GM19240 (cell line): ENCODE data around the gene ATF6.
A peak's percentile ranks its signal among the peaks of the same experiment; 100 is the strongest.
"Not testable (repeated sequence)": the region's sequence is repeated elsewhere in the genome, so short reads cannot be mapped to it uniquely, and the experiment has no call there.

Experiments used
- DNase-seq: peaks from one replicate; pipeline ENCODE4 v3.0.0; 2011; ENCODE audit warnings: low spot score; ENCODE audit not compliant: insufficient read length

The ATF6 gene, protein sequence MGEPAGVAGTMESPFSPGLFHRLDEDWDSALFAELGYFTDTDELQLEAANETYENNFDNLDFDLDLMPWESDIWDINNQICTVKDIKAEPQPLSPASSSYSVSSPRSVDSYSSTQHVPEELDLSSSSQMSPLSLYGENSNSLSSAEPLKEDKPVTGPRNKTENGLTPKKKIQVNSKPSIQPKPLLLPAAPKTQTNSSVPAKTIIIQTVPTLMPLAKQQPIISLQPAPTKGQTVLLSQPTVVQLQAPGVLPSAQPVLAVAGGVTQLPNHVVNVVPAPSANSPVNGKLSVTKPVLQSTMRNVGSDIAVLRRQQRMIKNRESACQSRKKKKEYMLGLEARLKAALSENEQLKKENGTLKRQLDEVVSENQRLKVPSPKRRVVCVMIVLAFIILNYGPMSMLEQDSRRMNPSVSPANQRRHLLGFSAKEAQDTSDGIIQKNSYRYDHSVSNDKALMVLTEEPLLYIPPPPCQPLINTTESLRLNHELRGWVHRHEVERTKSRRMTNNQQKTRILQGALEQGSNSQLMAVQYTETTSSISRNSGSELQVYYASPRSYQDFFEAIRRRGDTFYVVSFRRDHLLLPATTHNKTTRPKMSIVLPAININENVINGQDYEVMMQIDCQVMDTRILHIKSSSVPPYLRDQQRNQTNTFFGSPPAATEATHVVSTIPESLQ

DNA sequence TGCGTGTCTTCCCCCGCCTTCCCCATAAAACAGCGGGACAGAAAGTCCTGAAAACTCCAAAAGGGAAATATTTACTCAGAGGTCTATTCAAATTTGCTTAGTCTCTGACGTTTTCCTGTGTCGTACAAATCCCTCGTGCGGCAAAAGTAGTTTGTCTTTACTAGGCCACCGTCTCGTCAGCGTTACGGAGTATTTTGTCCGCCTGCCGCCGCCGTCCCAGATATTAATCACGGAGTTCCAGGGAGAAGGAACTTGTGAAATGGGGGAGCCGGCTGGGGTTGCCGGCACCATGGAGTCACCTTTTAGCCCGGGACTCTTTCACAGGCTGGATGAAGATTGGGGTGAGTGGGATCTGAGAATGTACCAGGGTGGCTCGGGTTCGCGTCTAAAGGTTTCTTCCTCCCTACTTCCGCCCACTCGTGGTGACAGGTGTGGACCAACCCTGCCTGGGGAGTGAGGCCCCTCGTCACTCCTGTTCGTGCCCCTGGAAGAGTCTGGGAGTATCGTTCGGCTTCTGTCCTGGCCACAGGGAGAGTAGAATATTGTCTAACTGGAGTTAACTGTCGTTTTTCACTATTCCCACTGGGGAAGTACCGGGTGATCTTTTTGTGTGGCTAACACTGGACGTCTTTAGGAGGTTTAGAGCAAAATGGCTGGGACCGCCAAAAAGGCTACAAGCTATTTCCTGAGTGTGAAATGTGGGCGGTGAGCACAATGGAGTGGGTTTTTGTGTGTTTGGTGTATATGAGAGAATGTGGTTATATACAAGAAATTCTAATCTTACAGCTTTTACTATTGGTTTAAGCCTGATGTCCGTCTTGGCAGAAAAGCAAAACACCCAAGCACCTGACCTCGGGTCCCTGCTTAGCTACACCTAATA, at the start of gene ATF6:
ATF6 (plus strand) TSS at position 219 of the 880 bp plus-strand sequence; CDS start at position 260, 41 bp downstream.
- peak; percentile 29 for DNase-seq

DNA sequence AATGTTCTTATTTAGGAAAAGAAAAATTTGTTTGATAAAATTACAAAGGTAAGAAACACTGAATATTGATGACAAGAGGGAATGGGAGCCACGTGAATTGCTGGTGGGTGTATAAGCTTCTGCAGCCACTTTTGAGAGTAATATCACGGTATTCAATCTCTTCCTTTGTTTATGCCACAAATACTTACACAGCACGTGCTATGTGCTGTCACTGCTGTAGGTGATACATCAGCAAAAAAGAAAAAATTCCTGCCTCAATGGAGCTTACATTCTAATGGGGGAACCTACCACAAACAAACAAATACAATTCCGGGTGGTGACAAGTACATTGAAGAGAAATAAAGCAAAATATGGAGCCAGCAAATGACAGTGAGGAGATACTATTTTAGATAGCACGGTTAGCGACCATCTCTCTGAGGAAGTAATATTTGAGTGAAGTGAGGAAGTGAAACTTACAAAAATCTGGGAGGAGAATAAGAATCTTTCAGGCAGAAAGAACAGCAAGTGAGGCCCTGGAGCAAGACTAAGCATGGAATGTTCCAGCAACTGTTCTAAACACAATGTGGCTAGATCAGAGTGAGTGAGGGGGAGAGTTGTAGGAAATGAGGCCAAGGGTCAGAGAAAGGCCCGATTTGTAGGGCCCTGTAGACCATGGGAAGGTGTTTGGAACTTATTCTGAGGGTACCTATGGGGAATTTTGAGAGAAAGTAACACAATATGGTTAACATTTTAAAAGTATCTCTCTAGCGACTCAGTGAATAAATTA, 47.4 kb upstream of the ATF6 start:
- no peak for DNase-seq

DNA sequence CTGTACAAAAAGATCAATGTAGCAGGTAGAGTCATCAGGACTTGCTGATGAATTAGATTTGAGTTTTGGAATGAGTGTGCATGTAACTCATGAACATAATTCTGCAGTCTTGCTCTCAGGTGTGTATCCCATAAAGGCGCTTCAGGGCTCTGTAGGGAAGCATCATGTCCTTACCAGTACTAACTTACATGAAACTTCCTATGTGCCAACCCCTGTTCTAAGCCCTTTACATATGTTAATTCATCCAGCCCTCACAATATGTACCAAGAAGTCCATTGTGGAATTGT, 46.9 kb upstream of the ATF6 start:
- no peak for DNase-seq

DNA sequence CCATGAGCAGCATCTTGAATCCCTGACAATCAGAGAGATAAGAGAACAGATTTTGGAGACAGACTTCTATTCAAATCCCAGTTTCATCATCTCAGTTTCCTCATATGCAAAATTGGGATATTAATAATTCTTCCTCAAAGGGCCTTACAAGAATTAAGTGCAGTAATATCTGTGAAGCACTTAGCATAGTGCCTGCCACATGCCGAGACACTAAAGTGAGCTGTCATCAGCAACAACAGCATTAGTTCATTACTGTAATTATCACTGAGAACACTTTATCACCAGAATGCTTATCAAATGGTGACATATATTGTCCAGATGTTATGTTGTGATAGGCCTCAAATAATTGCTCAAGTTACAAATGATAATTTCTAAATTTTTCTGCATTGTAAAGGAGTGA, 45.7 kb upstream of the ATF6 start:
- DNase-seq, result no peak

DNA sequence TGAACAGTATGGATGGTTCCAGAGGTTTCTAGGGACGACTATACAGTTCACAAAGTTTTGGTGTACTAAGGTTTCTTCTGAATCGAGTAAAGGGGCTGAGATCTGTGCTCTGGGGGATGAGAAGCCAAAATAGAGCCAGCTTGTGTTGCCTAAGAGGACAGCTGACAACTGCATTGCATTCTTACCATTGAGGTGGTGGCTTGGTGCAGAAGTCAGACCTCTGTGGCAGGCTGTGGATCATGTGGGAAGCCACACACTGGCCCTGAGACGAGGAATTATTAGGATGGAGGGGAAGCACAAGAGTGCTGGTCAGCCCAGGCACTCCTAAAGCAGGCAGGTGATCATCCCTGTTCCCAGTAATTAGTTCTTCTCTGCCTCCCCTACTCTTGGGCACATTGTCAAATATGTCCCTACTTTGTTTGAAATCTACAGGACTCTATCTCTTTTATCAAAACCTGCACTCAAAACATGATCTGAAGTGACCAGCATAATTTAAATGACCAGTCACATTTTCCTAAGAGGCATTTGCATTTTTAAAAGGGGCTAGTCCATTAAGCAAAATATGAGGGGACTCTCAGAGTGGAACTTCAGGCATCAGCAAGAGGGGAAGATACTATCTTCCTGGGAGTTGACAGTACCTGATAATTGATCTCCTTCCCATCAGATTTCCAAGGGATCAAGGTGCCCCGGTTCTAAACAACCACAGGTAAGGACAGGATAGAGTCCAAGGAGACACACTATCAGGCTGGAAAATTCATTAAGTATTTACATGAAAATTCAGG, 45.0 kb upstream of the ATF6 start, which contains the start of gene FCRLB:
FCRLB (plus strand) TSS at position 589 of the 782 bp plus-strand sequence. CDS start 1,129 bp downstream, outside the sequence.
- no peak for DNase-seq

DNA sequence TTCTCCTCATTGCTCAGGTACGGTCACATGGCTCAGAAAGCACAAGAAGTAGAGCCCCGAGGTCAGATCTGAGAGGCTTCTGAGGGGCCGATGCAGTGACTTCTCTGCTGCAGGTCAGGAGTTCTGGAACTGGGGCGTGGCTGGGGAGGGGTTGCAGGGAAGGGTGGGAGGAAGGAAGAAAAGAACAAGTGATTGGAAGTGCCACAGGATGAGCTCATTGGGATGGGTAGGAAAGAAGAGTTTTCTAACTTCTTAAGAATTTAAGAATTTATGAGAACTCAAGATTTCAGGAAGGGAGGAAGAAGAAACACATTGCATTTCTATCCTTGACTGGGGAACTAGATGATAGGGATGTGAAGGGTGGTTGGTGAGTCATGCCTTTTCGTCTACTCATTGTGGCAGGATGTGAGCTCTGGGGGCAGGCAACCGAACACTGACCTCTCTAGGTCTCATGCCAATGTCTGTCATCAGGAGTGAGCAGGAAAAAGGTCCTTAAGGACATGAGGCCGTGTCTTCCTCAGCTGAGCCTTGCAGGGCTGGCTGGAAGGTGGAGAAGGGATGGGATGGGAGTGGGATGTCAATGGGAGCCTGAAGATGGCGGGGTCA, 44.3 kb upstream of the ATF6 start:
- no peak for DNase-seq

DNA sequence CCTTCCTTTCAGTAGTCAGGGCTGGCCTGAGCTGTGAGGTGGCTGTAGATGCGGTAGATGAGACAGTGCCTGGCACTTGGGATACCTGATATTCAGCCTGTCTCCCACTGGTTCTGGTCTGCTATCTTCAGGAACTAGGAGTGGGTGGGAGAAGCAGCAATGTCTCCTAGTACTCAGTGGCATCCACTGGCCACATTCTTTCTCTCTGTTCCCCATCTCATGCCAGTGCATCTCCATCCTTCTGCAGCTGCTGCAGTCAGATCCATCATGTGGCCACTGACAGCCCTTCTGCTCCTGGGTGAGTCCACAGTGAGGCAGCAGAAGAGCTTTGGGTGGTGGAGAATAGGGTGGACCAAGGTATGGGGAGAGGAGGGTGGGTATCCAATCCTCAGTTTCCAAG, 43.7 kb upstream of the ATF6 start:
- DNase-seq, result no peak

DNA sequence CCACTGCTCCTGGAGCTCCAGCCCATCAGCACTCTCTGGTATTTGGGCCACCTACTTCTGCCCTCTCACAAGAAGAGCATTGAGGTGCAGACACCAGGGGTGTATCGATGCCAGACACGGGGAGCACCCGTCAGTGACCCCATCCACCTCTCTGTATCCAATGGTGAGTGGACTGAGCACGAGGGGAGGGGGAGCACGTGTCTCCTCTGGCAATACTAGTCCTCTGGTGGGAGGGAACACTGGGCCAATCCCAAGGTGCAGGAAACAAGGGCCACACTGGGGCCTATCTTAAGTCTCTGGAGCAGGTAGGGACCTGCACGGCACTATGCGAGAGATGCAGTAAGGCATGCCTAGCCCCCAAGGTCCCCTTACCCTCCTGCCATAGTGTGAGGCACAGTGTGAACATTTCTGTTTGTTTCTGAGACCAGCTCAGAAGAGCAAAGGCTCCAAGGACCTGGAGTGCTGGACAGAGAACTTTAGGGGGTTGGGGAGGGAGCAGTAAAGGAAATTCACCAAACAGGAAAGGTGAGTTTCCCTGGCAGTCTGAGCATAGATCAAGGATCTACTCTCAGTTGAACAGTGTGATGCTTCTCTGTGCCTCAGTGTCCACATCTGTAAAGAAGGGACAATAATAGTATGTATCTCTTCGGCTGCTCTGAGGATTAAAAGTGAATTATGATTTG, 42.5 kb upstream of the ATF6 start:
- DNase-seq, result no peak

DNA sequence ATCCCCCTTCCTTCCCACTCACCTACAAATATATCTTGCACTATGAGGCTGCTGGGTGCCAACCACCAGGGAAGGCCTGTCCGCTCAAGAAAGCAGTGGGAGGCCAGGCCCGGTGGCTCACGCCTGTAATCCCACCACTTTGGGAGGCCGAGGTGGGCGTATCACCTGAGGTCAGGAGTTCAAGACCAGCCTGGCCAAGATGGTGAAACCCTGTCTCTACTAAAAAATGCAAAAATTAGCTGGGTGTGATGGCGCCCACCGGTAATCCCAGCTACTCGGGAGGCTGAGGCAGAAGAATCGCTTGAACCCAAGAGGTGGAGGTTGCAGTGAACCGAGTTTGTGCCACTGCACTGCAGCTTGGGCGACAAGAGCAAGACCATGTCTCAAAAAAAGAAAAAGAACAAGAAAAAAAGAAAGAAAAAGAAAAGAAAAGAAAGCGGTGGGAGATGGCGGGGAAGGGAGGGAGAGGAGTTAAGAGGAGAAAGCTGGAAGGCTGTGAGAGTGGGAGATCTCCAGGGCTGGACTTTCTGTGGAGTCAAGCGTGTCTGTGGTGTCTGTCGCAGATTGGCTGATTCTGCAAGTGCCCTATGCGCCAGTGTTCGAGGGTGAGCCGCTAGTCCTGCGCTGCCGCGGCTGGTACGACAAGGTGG, 40.7 kb upstream of the ATF6 start:
- DNase-seq, result not testable (repeated sequence)

DNA sequence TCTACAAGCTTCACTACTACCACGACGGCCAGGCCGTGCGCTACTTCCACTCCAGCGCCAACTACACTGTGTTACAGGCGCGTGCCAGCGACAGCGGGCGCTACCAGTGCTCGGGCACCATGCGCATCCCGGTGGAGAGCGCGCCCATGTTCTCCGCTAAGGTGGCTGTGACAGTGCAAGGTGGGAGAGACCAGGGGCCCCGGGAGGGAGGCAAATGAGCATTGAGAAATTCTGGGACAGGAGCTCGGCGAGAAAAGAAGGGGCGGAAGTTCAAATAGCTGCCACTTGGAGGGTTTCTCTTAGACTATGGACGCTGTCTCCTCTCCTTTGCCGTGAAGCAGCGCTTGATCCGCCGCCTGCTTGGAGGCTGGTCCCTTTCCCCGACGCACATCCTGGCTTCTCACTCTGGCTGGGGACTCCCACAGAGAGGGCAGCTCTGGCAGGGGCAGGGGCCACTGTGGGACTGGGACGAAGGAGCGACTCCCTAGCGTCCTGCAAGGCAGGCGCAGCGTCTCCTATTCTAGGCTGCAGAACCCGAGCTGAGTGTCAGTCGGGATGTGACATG, 40.1 kb upstream of the ATF6 start:
- no peak for DNase-seq

DNA sequence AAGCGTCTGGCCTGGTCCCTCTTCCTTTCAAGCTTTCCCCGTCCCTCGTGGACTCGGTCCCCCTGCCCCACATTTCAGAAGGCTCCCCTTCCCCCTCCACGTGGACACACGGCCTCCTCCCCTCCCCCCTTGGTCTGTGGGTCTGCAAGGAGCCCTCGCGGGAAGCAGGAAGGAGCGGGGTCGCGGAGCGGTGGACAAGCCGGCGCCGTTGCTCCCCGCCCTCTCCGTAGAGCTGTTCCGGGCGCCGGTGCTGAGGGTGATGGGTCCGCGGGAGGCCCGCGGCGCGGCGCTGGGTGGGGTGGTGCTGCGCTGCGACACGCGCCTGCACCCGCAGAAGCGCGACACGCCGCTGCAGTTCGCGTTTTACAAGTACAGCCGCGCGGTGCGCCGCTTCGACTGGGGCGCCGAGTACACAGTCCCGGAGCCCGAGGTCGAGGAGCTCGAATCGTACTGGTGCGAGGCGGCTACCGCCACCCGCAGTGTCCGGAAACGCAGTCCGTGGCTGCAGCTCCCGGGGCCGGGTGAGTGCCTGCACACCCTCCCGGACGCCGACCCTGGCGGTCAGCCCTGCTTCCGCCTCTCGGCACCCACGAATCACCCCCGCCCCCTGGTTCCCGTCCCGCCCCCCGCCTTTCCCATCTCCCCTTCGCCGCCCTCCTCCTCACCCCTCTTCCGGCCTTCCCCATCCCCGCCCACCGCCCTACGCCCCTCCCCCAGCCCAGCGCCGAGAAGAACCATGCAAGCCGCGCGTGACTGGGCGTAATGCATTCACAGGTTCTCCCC, 39.5 kb upstream of the ATF6 start:
- DNase-seq, result no peak

DNA sequence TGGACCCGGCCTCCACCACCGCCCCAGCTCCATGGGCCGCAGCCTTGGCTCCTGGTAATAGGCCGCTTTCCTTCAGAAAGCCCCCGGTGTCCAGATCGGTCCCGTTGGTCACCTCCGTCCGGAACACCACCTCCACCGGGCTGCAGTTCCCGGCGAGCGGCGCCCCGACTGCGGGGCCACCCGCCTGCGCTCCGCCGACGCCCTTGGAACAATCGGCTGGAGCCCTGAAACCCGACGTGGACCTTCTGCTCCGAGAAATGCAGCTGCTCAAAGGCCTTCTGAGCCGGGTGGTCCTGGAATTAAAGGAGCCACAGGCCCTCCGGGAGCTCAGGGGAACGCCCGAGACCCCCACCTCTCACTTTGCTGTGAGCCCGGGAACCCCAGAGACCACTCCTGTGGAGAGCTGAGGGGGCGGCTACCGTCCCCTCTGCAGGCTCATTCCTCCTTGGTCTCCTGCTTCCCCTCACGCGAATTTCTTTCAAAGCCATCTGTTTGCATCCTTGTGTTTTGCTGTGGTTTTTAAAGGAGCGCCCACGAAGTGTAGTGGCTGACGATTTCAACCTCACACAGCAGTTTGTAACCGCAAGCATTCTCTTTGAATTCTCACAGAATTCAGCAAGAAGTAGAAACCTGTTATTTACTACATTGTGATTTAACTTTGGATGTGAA, 38.7 kb upstream of the ATF6 start:
- no peak for DNase-seq

DNA sequence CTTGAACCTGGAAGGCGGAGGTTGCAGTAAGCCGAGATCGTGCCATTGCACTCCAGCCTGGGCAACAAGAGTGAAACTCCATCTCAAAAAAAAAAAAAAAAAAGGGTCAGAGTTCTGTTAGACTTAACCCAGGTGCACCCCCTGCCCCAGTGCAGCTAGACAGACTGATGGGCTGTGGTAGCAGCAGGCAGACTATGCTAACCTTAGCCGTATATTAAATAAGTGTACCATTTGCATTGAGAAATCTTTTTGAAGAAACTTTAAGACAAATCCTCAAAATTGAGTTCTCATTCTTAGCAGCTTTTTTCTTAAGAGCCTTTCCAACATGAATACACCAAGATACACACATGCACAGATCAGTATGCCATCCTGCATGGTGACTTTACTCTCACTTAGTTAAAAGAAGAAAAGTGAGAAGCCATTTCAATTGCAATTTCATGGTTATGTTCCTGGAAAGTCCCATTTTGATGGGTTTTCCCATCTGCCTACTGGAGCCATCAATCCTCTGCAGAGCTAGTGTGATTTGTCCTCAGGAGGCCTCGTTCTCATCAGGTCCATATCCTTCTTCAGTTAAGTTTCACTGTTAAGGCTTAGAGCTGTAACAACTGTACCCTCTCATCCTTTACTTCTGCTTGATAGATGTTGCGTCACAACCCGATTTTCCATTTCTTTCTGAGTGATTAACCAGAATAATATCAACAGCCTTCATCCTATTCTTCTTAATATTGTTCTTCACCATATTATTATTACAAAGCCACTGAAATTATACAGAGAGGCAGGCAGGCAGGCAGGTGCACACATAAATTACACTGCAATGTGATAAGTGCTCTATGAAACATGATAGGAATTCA, 37.5 kb upstream of the ATF6 start:
- no peak for DNase-seq

DNA sequence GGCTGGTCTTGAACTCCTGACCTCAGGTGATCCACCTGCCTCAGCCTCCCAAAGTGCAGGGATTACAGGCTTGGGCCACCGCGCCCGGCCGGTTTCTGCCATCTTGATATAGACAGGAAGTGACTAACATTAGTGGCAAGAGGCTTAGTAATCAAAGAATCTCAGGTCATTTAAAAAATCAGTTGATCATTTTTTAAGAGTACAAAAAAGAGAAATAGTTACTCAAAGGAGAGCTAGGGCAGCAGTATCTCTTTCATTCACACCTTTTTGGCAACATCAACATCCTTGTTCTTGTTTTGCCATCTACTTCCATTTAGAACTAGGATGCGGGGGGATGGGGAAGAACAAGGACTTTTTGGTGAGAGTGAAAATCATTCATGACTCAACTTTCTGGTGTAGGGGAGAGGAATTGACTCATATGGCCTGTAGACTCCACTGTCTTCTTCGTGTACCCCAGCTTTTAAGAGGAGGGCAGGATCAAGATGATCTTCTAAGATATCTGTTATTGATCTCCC, 36.0 kb upstream of the ATF6 start:
- no peak for DNase-seq

DNA sequence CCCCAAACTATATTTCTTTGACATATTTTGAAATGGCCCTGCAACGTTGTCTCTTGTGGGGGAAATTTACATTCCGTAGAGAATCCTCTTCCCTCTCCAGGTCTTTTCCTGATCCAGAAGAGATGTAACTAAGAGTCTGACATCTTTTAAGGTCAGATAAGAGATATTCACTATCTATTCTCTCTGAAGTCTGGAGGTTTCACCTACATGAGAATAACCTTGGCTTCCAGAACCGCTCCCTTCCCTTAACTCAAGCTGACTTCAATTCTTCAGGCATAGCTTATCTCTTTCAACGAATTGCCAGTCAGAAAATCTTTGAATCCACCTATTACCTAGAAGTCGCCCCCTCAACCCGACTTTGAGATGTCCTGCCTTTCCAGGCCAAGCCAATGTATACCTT, 34.9 kb upstream of the ATF6 start:
- no peak for DNase-seq
